GM18505 (cell line): Measurements from ENCODE around the gene AP3B1.

Source experiments
- ATAC-seq: cut with Tn5 transposase; IDR thresholded peaks from one replicate; pipeline ENCODE4 v1.9.1; 2021; ENCODE audit not compliant: unreplicated experiment
- POLR2A ChIP-seq: IDR thresholded peaks from 4 replicates; pipeline ENCODE4 v1.6.1; 2011; ENCODE audit warnings: borderline replicate concordance; ENCODE audit not compliant: insufficient read depth, insufficient read length; ENCODE audit errors: extremely low read depth

The AP3B1 gene

GRCh38 chr5:77974576-77974975, 319.9 kb downstream of the AP3B1 start:
- no peak for ATAC-seq
- no peak for TF ChIP-seq POLR2A

DNA sequence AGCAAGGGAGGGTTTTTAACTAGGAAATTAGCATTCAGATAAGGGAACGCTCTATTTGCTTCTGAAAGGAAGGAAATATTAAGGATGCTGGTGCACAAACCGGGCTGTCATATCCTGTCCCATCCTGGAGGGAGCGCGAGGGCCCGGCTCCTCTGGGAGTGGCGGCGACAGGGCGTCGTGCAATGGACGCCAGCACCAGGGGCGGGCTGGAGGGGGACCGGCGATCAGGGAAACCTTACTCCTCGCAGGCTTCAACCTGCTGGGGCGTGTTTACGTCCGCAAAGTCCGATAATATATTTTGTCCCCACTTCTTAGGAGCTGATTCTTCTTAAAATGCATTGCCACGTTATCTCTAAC, 321.3 kb downstream of the AP3B1 start:
- ATAC-seq, result no peak
- TF ChIP-seq POLR2A, result no peak

GRCh38 chr5:77972469-77973252, 321.8 kb downstream of the AP3B1 start:
- ATAC-seq, result peak; percentile 62

DNA sequence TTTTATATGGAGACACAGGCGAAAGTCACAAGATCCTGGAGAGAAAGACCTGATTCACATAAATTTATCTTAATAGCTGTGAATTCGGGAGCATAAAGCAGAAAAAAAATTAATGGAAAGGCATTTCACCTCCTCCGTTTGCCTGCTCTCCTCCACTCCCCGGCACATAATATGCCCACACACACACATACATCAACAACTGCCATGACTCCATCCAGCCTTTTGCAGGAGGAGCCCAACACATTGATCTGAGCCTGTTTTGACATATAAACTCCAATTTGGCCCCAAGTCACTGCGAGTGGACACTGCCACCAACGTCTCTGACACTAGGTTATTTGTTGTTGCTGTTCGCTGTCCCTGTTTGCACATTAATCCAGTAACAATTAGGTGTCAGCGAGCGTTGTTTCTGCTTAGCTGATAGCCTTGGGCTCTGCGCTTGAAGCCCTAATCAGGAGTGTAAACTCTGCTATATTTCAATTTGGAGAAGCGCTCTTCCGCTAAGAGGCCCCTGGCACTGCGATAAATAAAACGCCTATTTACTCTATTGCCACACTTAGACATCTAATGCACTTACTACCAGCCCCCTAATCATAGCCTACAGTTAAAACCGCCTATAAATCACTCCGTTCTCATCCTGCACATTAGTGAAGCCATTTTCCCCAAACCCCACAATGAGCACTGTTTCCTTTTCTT, 322.6 kb downstream of the AP3B1 start:
- ATAC-seq, result peak; percentile 11
- no peak for TF ChIP-seq POLR2A

More at GRCh38 chr5:77972469-77973252, 321.8 kb downstream of the AP3B1 start:
- no peak for TF ChIP-seq POLR2A

- no peak for ATAC-seq
- TF ChIP-seq POLR2A, result no peak
Observed at GRCh38 chr5:77970891-77971290, 323.6 kb downstream of the AP3B1 start.

DNA sequence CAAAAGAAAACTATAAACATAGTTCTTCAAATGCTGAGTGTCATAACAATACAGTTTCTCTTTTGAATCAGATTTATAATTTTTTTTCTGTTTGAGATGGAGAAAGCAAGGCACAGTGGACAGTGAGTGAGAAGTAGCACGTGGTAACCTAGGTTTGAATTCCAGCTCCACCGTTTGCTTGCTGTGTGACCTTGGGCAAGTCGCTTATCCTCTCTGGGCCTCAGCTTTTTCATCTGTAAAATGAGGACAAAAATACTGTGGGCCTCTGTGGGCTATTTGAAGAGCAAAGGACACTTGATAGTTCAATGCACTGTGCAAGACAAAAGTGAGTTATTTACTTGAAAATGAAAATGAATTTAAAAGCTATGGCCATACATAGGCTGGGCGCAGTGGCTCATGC, 330.7 kb downstream of the AP3B1 start:
- TF ChIP-seq POLR2A, result no peak
- ATAC-seq, result no peak

- no peak for TF ChIP-seq POLR2A
- no peak for ATAC-seq
Observed at GRCh38 chr5:77960863-77961396, 333.6 kb downstream of the AP3B1 start.

DNA sequence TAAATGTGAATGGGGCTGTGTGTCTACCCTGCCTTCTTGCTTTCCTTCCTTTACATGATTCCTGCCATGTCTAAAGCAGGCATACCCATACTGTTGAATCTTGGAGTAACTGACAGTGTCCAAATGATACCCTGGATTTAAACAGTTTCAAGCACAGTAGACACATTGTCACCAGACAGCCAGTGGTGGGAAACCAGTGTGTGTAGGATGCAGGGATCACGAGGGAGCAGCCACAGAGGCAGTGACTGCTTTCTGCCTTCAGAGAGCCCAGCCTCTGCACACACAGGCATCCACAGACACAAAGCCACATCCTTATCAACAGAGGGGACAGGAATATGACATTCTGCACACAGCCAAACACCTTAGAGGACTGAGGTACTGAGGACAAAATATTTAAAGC, 334.2 kb downstream of the AP3B1 start:
- ATAC-seq, result no peak
- TF ChIP-seq POLR2A, result no peak

DNA sequence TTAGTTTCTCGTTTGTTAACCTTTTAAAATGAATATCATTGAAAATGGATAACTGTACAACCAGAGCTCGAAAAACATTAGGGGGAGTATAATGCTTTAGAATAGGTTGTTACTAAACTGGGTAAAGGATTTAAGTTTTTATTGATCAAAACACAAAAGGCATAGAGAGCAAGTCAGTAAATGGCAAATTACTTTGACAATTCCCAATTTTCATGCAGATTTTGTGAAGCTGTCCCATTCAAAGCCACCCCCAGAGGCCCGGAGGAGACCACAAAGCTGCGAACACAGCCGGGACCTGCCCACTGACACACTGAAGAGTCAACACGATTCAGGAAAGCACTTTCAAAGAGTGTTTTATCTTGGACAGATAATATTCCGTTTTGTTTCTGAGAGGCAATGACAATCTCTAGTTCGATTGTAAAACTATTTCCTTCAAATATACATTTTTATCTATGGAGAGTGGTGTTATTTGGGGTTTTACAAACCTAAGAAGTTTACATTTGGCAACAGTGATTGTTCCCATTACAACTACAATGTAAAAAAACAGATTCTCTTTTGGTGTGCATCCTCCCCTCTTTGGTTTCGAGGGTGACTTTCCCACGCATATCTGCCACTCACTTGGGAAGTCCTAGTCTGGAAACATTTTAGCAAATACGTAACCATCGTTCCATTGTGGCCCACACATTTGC, 335.7 kb downstream of the AP3B1 start:
- TF ChIP-seq POLR2A, result no peak
- ATAC-seq, result no peak

- no peak for ATAC-seq
- no peak for TF ChIP-seq POLR2A
Observed at GRCh38 chr5:77957931-77958521, 336.5 kb downstream of the AP3B1 start.

DNA sequence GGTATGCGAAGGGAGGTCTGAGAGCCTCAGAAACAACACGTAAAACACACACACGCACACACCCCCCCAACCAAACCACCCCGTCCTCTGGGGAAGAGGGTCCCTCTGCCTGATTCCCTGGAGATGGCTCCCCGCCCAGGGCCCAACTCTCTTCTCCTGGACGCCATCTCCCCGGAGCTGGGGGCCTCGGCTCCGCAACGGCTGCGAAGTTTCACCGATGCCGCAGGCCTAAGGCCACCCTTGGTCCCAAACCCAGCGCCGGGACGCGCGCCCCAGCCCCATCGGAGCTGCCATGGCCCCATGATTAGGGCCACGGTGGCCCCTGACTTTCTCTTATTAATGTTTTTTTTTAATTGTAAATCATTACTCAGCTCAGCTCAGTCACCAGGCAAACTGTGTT, 337.0 kb downstream of the AP3B1 start:
- no peak for TF ChIP-seq POLR2A
- ATAC-seq, result no peak

- TF ChIP-seq POLR2A, result no peak
- ATAC-seq, result no peak
Observed at GRCh38 chr5:77957081-77957480, 337.4 kb downstream of the AP3B1 start.

DNA sequence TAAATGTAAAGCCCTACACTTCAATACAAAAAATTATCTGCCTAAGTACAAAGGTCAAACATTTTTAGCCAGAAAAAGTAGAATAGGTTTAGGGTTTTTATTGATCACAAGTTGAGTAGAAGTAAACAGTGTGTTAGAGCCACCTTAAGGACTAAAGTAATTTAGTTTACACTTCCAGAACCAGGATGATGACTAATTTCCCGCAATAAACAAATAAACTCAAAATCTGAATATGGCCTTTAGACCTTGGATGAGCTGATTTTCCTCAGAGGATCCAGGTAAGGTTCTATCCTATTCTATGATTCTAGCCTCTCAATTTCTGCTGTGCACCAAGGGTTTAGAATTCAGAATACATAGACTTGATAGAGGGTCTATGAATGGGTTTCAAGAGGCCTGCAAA, 338.9 kb downstream of the AP3B1 start:
- TF ChIP-seq POLR2A, result no peak
- ATAC-seq, result no peak
